ENCODE results near the gene TEX29. TPM values are rescaled to one million over a fixed set of nuclear protein-coding genes. Genes with fewer than 3 reads are reported as not detected.

TEX29 gene
- total RNA-seq, 1 experiment from 2014 or later: not detected

- no peaks in the 10 kb centered on the region for H3K9me3 Mint-ChIP-seq (ENCODE audit: unreplicated experiment)
- no peaks in the 10 kb centered on the region for H3K27me3 Mint-ChIP-seq (ENCODE audit: insufficient read depth, unreplicated experiment)
- no peaks in the 10 kb centered on the region for H3K4me1 Mint-ChIP-seq (ENCODE audit: insufficient read depth, unreplicated experiment)
- no peak overlapping the region for H3K27ac Mint-ChIP-seq (ENCODE audit: low read depth, unreplicated experiment)
- ChIA-PET CTCF (interaction anchor here (0.6 kb wide), 1 partner anchor 522 kb away, joined by 4 read pairs; no protein-coding TSS in a partner anchor), POLR2A (interaction anchor here (0.9 kb wide), 1 partner anchor 13 kb away, joined by 4 read pairs; no protein-coding TSS in a partner anchor)
- H3K36me3 Mint-ChIP-seq (ENCODE audit: insufficient read depth, unreplicated experiment): peaks cover 62% of the 10 kb centered on the region
- no peak overlapping the region for H3K4me3 Mint-ChIP-seq (ENCODE audit: unreplicated experiment)
- no peak for TF ChIP-seq CTCF (IDR thresholded peaks at IDR 0.05; ENCODE audit: unreplicated experiment)
- intact Hi-C loops (cut with micrococcal nuclease): no loop called here
- no peak for DNase-seq (ENCODE audit: unreplicated experiment)
- no TSS peak for BruUV-seq (replicated peaks)
These were observed 40.2 kb upstream of the TEX29 start for GRCh38 chr13:111280226-111280625.

- no peak for DNase-seq (ENCODE audit: unreplicated experiment)
- Mint-ChIP-seq H3K9me3 (ENCODE audit: unreplicated experiment) (no peaks in the 10 kb centered on the region), H3K36me3 (ENCODE audit: insufficient read depth, unreplicated experiment) (peaks cover 62% of the 10 kb centered on the region), H3K27me3 (ENCODE audit: insufficient read depth, unreplicated experiment) (no peaks in the 10 kb centered on the region), H3K27ac (ENCODE audit: low read depth, unreplicated experiment) (no peak overlapping the region), H3K4me3 (ENCODE audit: unreplicated experiment) (no peak overlapping the region), H3K4me1 (ENCODE audit: insufficient read depth, unreplicated experiment) (no peaks in the 10 kb centered on the region)
- no peak for TF ChIP-seq CTCF (IDR thresholded peaks at IDR 0.05; ENCODE audit: unreplicated experiment)
- POLR2A ChIA-PET: interaction anchor here (1.1 kb wide), 1 partner anchor 10 kb away, joined by 3 read pairs; no protein-coding TSS in a partner anchor
- intact Hi-C loops (cut with micrococcal nuclease): no loop called here
- no TSS peak for BruUV-seq (replicated peaks)
- CTCF ChIA-PET: interaction anchor here (0.6 to 1.2 kb wide), 4 partner anchors 75 to 1162 kb away, joined by 3 to 4 read pairs (median 4); no protein-coding TSS in a partner anchor
These were observed 39.5 kb upstream of the TEX29 start for GRCh38 chr13:111280681-111281585.

GRCh38 chr13:111281751-111282311 lies 38.6 kb upstream of the TEX29 start:
- intact Hi-C loops (cut with micrococcal nuclease): no loop called here
- Mint-ChIP-seq H3K9me3 (ENCODE audit: unreplicated experiment) (no peaks in the 10 kb centered on the region), H3K27ac (ENCODE audit: low read depth, unreplicated experiment) (no peak overlapping the region), H3K27me3 (ENCODE audit: insufficient read depth, unreplicated experiment) (no peaks in the 10 kb centered on the region), H3K4me3 (ENCODE audit: unreplicated experiment) (no peak overlapping the region), H3K4me1 (ENCODE audit: insufficient read depth, unreplicated experiment) (no peaks in the 10 kb centered on the region), H3K36me3 (ENCODE audit: insufficient read depth, unreplicated experiment) (peaks cover 60% of the 10 kb centered on the region)
- ChIA-PET POLR2A (interaction anchor here (1.1 kb wide), 1 partner anchor 9 kb away, joined by 3 read pairs; no protein-coding TSS in a partner anchor), CTCF (interaction anchor here (0.6 to 1.2 kb wide), 3 partner anchors 179 to 1161 kb away, joined by 3 to 4 read pairs (median 4); no protein-coding TSS in a partner anchor)
- no peak for DNase-seq (ENCODE audit: unreplicated experiment)
- no TSS peak for BruUV-seq (replicated peaks)
- no peak for TF ChIP-seq CTCF (IDR thresholded peaks at IDR 0.05; ENCODE audit: unreplicated experiment)

GRCh38 chr13:111282425-111282824 lies 38.0 kb upstream of the TEX29 start:
- no peak overlapping the region for H3K27ac Mint-ChIP-seq (ENCODE audit: low read depth, unreplicated experiment)
- no peak for DNase-seq (ENCODE audit: unreplicated experiment)
- intact Hi-C loops (cut with micrococcal nuclease): no loop called here
- TF ChIP-seq CTCF (IDR thresholded peaks at IDR 0.05; ENCODE audit: unreplicated experiment): no peak
- no peaks in the 10 kb centered on the region for H3K4me1 Mint-ChIP-seq (ENCODE audit: insufficient read depth, unreplicated experiment)
- no peaks in the 10 kb centered on the region for H3K9me3 Mint-ChIP-seq (ENCODE audit: unreplicated experiment)
- no peaks in the 10 kb centered on the region for H3K27me3 Mint-ChIP-seq (ENCODE audit: insufficient read depth, unreplicated experiment)
- ChIA-PET CTCF (no interaction called here), POLR2A (interaction anchor here (1.1 kb wide), 1 partner anchor 8 kb away, joined by 3 read pairs; no protein-coding TSS in a partner anchor)
- no TSS peak for BruUV-seq (replicated peaks)
- H3K4me3 Mint-ChIP-seq (ENCODE audit: unreplicated experiment): no peak overlapping the region
- H3K36me3 Mint-ChIP-seq (ENCODE audit: insufficient read depth, unreplicated experiment): peaks cover 60% of the 10 kb centered on the region

Measured in MCF 10A (cell line).